Measurements from ENCODE around the gene SYNGR3. TPM values are rescaled to one million over a fixed set of nuclear protein-coding genes. Genes with fewer than 3 reads are reported as not detected.
A peak's percentile ranks its signal among the peaks of the same experiment; 100 is the strongest.

SYNGR3 gene
- total and polyA plus RNA-seq, 12 donors = 0.15 to 2.5 (median 0.37) TPM; not detected in 2

- H3K27ac ChIP-seq = no peak overlapping the region
These were observed 7.7 kb upstream of the SYNGR3 start for GRCh38 chr16:1982013-1982433.

GRCh38 chr16:1982991-1983543, 6.7 kb upstream of the SYNGR3 start:
- Histone ChIP-seq H3K36me3 (peaks cover 0 to 33% (median 18%) of the 10 kb centered on the region in 9 donors), H3K27me3 (peaks cover 18 to 56% (median 43%) of the 10 kb centered on the region in 7 donors), H3K27ac (peak overlapping the region; percentile 65 to 89 (median 81)), H3K4me1 (peaks cover 11 to 43% (median 30%) of the 10 kb centered on the region in 9 donors), H3K4me3 (peak overlapping the region; percentile 55 to 98 (median 91)), H3K9me3 (no peaks in the 10 kb centered on the region)
- no peak for ATAC-seq
- intact Hi-C loops (cut with DNase I) = loop anchor here in 1 of 10 donors (10.0 kb wide), 1 partner anchor 58 kb away; no protein-coding TSS in a partner anchor
- 23 to 25% methylated on average over 19 of the region's 19 CpGs for WGBS, 2 donors
- TF ChIP-seq, protein P1, sequence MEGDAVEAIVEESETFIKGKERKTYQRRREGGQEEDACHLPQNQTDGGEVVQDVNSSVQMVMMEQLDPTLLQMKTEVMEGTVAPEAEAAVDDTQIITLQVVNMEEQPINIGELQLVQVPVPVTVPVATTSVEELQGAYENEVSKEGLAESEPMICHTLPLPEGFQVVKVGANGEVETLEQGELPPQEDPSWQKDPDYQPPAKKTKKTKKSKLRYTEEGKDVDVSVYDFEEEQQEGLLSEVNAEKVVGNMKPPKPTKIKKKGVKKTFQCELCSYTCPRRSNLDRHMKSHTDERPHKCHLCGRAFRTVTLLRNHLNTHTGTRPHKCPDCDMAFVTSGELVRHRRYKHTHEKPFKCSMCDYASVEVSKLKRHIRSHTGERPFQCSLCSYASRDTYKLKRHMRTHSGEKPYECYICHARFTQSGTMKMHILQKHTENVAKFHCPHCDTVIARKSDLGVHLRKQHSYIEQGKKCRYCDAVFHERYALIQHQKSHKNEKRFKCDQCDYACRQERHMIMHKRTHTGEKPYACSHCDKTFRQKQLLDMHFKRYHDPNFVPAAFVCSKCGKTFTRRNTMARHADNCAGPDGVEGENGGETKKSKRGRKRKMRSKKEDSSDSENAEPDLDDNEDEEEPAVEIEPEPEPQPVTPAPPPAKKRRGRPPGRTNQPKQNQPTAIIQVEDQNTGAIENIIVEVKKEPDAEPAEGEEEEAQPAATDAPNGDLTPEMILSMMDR (IDR thresholded peaks at IDR 0.05) = no peak
- DNase-seq = no peak

More at GRCh38 chr16:1982013-1982433, 7.7 kb upstream of the SYNGR3 start:
- peaks cover 0 to 40% (median 29%) of the 10 kb centered on the region in 9 donors for H3K36me3 ChIP-seq
- DNase-seq (no peak), ATAC-seq (no peak)
- no peaks in the 10 kb centered on the region for H3K9me3 ChIP-seq
- 66 to 68% methylated on average over 5 of the region's 5 CpGs for WGBS, 2 donors
- TF ChIP-seq, protein P1 (IDR thresholded peaks at IDR 0.05) = no peak
- H3K4me1 ChIP-seq = peaks cover 11 to 43% (median 30%) of the 10 kb centered on the region in 9 donors
- H3K4me3 ChIP-seq = no peak overlapping the region
- peaks cover 18 to 64% (median 49%) of the 10 kb centered on the region in 7 donors for H3K27me3 ChIP-seq
- intact Hi-C loops (cut with DNase I) = loop anchor here in 1 of 10 donors (10.0 kb wide), 1 partner anchor 57 kb away; no protein-coding TSS in a partner anchor

DNA sequence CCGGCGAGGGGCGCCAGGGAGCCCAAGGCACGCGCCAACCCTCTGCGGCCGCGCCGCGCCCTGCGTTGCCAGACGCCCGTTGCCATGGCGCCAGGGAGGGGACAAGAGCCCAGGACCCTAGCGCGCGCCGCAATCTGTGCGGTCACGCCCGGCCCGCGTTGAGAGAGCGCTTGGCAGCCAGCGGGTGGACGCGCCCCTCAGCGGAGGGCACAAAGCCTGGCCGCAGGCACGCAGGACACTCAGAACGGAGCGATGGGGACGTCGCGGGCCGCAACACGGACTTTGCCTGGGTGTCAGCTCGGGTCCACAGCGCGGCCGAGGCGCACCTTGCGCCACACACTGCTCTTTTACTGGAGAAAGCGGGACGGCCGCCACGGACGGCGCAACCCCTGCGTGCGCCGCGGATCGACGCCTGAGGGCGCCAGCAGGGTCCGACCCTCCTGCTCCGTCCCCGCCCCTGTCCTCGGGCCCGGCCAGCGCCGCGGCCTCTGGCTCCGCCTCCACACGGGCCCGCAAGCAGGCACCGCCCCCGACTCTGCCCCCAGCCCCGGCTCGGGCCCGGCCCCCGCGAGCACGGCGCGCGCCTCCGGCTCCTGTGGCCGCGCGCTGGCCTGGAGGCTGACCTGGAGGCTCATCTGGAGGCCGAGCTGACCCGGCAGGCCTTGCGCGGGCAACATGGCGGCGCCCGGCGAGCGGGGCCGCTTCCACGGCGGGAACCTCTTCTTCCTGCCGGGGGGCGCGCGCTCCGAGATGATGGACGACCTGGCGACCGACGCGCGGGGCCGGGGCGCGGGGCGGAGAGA, 6.0 kb upstream of the SYNGR3 start, which contains the start of gene GFER:
Gene GFER, plus strand, starts transcription at position 650 of the 803 bp plus-strand sequence. Its CDS starts 26 bp downstream, at position 676.
- ATAC-seq = peak; percentile 94 to 98 (median 94)
- Histone ChIP-seq H3K4me3 (peak within 1 kb of the TSS; percentile 80 to 98 (median 91)), H3K27ac (peak within 1 kb of the TSS; percentile 65 to 89 (median 81)), H3K4me1 (peaks cover 11 to 43% (median 30%) of the 10 kb centered on the region in 9 donors), H3K27me3 (peaks cover 15 to 54% (median 43%) of the 10 kb centered on the region in 7 donors), H3K9me3 (no peaks in the 10 kb centered on the region), H3K36me3 (peaks cover 0 to 26% (median 12%) of the 10 kb centered on the region in 9 donors)
- 0% methylated on average over 95 to 109 of the region's 109 CpGs for WGBS, 2 donors
- intact Hi-C loops (cut with DNase I) = loop anchor here in 1 of 10 donors (10.0 kb wide), 1 partner anchor 59 kb away; no protein-coding TSS in a partner anchor
- TF ChIP-seq, protein P1 (IDR thresholded peaks at IDR 0.05) = peak; percentile 9 to 73 (median 52)
- DNase-seq = peak; percentile 88 to 92
